HepG2 (cell line): ENCODE data around the gene TRPC3. TPM values are rescaled to one million over a fixed set of nuclear protein-coding genes. Genes with fewer than 3 reads are reported as not detected.

Experiments used
- CENPX ChIP-seq: sonication (generic); formaldehyde crosslinking; IDR thresholded peaks from 2 replicates; pipeline ENCODE4 v1.9.0; 2021; ENCODE audit warnings: mild to moderate bottlenecking, missing genetic modification reagents, moderate library complexity
- HIC2 ChIP-seq: sonication (generic); formaldehyde crosslinking; IDR thresholded peaks from 2 replicates; pipeline ENCODE4 v1.9.0; 2022; ENCODE audit warnings: low read depth, missing genetic modification reagents
- HOXA9 ChIP-seq: sonication (generic); formaldehyde crosslinking; IDR thresholded peaks from 2 replicates; pipeline ENCODE4 v1.8.1; 2022; ENCODE audit warnings: missing genetic modification reagents, mild to moderate bottlenecking, moderate library complexity, borderline replicate concordance
- IRF2 ChIP-seq: IDR thresholded peaks from 2 replicates; pipeline ENCODE4 v1.6.1; 2018; ENCODE audit warnings: missing genetic modification reagents, missing compliant biosample characterization
- KLF12 ChIP-seq: sonication (generic); formaldehyde crosslinking; IDR thresholded peaks from 2 replicates; pipeline ENCODE4 v1.4.0; 2020; ENCODE audit warnings: missing genetic modification reagents, borderline replicate concordance
- KMT2B ChIP-seq: IDR thresholded peaks from 2 replicates; pipeline ENCODE4 v1.6.1; 2016; ENCODE audit warnings: missing genetic modification reagents, missing compliant biosample characterization
- PLRG1 ChIP-seq: fragments of 450-650 bp; conservative IDR thresholded peaks from 2 replicates; pipeline ENCODE4 v1.6.1; 2016
- RBM22 ChIP-seq: fragments of 200-400 bp; formaldehyde crosslinking; optimal IDR thresholded peaks from 2 replicates; pipeline ENCODE3; 2017; ENCODE audit warnings: mild to moderate bottlenecking, low read length, moderate library complexity
- RORA ChIP-seq: sonication (generic); formaldehyde crosslinking; IDR thresholded peaks from 2 replicates; pipeline ENCODE4 v1.5.0; 2020; ENCODE audit warnings: mild to moderate bottlenecking, missing genetic modification reagents, moderate library complexity
- SNAPC5 ChIP-seq: sonication (generic); formaldehyde crosslinking; IDR thresholded peaks from 2 replicates; pipeline ENCODE4 v1.8.1; 2023; ENCODE audit warnings: mild to moderate bottlenecking, missing genetic modification reagents, borderline replicate concordance
- SNRNP70 ChIP-seq: fragments of 200-400 bp; formaldehyde crosslinking; IDR thresholded peaks from 2 replicates; pipeline ENCODE4 v1.6.1; 2017; ENCODE audit warnings: mild to moderate bottlenecking, low read depth, low read length, moderate library complexity
- U2AF2 ChIP-seq: fragments of 200-400 bp; formaldehyde crosslinking; IDR thresholded peaks from 2 replicates; pipeline ENCODE4 v1.6.1; 2017; ENCODE audit warnings: low read depth, mild to moderate bottlenecking, low read length
- ZNF646 ChIP-seq: sonication (generic); formaldehyde crosslinking; IDR thresholded peaks from 2 replicates; pipeline ENCODE4 v1.9.0; 2021; ENCODE audit warnings: mild to moderate bottlenecking, missing genetic modification reagents
- ZNF768 ChIP-seq: sonication (generic); formaldehyde crosslinking; IDR thresholded peaks from 2 replicates; pipeline ENCODE4 v1.4.0; 2020; ENCODE audit warnings: missing genetic modification reagents
- ZNF792 ChIP-seq: IDR thresholded peaks from 2 replicates; pipeline ENCODE4 v1.6.1; 2016
- ZNF816 ChIP-seq: sonication (generic); formaldehyde crosslinking; IDR thresholded peaks from 2 replicates; pipeline ENCODE4 v1.8.0; 2022; ENCODE audit warnings: missing genetic modification reagents, mild to moderate bottlenecking, borderline replicate concordance
- polyA plus RNA-seq, 8 experiments: library from polyadenylated mRNA; depleted of rRNA in 3 of 8; stranded (reverse) in 7 of 8; unstranded in 1 of 8; fragments of >200 nt; fragmentation: Illumina TruSeq in 4 of 8; extraction: Trizol in 4 of 8; gene quantifications; 2 replicates each; pipeline versions ENCODE4 v1.2.1 to v1.2.3, GENCODE V29; 2011 to 2016; ENCODE audit warnings: low read depth in 4 of 8, missing spikeins in 1 of 8, mixed read lengths in 1 of 8; ENCODE audit not compliant: insufficient read depth in 1 of 8
- total RNA-seq, 5 experiments: library from RNA; depleted of rRNA; stranded (reverse); fragments of >200 nt; fragmentation: Illumina TruSeq; extraction: Trizol; gene quantifications; 2 replicates each; pipeline ENCODE4 v1.2.3, GENCODE V29; 2016; ENCODE audit warnings: low read depth in 1 of 5

The TRPC3 gene
- total and polyA plus RNA-seq, 2 of the 13 experiments (the other 11 are each of a cell fraction or from before 2014, with no cell fraction given) = not detected

GRCh38 chr4:121869841-121870822 lies 81.7 kb downstream of the TRPC3 start, which contains the start of gene BBS7 (continued):
- TF ChIP-seq ZNF646 (CRISPR knock-in tag) (no peak), SNAPC5 (CRISPR knock-in tag) (no peak), ZNF768 (CRISPR knock-in tag) (peak; percentile 33; the same call in 1 of the 2 replicates), SNRNP70 (no peak), RBM22 (no peak), ZNF792 (CRISPR knock-in tag) (no peak), PLRG1 (no peak), U2AF2 (no peak), KLF12 (CRISPR knock-in tag) (peak; percentile 29), RORA (no peak), HIC2 (CRISPR knock-in tag) (no peak), KMT2B (CRISPR knock-in tag) (peak; percentile 66; the same call in 1 of the 2 replicates), CENPX (CRISPR knock-in tag) (no peak), ZNF816 (CRISPR knock-in tag) (0 out of 2 replicates have a peak, but pooled peaks have one; percentile 66), HOXA9 (CRISPR knock-in tag) (no peak), IRF2 (CRISPR knock-in tag) (peak; percentile 63; the same call in 1 of the 2 replicates)
